GM11168 (cell line): Measurements from ENCODE around the gene TEX9.

Experiments used
- in situ Hi-C: fragments of 300-500 bp; cut with MboI; formaldehyde crosslinking; loops from one replicate; pipeline ENCODE4 v1.12.0; 2022; ENCODE audit warnings: low sequenced_read_pairs; ENCODE audit not compliant: unreplicated experiment

Gene TEX9

DNA sequence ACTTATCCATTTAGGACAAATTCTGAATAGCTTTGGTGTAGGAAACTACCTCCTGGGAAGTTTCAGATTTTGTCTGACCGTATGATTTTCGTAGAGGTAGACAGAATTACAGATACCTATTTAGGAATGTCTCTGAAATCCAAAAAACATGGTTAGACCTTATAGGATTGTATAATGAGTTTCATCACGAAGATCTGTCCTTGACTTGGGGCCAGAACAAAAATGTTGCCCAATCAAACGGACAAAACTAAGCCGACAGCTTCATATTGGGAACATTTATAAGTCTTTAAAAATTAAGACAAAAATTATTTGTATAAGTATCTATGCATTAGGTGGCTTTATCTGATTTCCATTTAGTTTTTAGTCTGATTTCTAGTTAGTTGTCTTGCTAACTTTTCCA, 67.1 kb downstream of the TEX9 start:
- in situ Hi-C loops, result no loop called here

DNA sequence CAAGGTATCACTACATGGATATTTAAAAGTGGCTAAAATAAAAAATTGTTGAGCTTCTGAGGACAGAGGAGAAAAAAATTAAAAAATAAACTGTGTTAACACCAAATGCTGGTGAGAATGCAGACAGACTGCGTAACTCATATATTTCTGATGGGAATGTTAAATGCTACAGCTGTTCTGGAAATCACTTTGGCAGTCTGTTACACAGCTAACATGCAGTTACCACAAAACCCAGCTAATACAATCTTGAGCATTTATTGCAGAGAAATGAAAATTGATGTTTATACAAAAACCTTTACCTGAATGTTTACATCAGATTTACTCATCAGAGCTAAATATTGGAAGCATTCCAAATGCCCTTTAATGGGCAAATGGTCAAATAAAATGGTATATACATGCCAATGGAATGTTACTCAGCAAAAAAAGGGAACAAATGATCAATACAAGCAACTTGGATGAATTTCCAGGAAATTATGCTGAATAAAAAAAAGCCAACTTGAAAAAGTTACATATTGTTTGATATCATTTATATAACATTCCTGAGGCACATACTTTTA, 75.1 kb downstream of the TEX9 start:
- in situ Hi-C loops, result no loop called here

DNA sequence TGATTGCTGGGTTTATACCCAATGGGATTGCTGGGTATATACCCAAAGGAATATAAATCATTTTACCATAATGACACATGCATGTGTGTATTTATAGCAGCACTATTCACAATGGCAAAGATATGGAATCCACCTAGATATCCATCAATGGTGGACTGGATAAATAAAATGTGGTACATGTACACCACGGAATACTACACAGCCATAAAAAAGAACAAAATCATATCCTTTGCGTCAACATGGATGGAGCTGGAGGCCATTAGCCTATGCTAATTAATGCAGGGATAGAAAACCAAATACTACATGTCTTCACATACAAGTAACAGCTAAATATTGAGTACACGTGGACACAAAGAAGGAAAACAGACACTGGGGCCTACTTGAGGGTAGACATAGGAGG, 77.1 kb downstream of the TEX9 start:
- in situ Hi-C loops, result no loop called here

DNA sequence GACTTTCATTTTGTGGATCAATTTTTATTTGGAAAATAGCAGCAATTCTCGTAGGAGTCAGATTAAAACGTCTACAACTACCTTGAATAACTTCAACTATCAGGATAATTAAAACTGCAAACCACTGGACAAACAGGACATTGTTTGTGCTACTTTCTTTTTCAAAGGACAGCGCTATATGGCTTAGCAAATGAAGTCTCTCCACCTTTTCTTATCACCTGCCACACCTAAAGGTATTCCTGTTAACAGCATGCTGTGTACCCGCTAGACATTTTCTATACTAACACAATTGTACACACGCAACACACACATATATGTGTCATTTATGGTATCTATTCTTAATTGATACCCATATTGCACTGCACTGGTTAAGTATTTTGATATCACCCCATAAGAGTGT, 80.5 kb downstream of the TEX9 start:
- in situ Hi-C loops, result no loop called here

DNA sequence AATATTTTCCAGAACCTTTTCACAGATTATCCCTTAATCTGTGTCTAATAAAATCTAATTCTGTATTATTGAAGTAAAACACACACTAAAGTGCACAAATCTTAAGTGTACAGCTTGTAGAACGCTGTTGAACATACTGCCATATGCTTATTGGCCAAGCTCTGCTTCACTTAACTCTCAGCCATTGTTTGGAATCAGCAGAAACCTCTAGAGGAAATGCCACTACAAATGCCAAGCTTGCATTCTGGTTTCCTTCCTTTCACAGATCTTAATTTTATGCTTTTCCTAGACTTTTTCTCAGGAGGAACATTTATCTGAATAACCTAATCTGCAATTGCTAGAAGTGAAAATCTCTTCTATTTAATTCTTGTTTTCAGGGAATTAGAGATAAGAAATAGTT, 89.6 kb downstream of the TEX9 start:
- in situ Hi-C loops, result no loop called here

DNA sequence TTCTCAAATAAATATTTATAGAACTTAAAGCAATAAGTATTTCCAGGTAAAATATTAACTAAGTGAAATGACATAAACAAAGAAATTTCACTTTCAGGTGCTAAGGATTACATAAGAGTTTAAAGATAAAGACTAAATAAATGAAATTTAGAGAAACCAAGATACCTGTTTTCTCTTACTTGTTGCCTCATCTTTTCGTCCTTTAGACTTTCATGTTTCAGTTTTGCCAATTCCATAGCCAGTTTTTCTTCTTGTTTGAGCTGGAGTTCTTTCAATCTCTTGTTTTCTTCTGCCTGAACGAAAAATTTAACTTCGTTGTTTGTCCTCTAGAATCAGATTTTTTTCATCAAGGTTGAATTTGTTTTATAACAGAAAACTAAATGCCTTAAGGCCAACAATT, 91.0 kb downstream of the TEX9 start:
- in situ Hi-C loops, result no loop called here

DNA sequence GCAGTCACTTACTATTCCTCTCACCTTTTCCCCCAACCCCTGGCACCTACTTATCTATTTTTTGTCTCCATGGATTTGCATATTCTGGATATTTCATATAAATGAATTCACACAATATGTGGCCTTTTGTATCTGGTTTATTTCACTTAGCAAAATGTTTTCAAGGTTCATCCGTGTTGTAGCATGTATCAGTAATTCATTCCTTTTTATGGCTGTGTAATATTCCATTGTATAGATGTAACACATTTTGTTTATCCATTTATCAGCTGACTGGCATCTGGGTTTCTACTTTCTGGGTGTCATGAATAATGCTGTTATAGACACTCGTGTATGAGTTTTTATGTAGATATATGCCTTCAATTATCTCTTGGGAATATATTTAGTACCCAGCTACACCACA, 93.9 kb downstream of the TEX9 start:
- in situ Hi-C loops, result no loop called here

DNA sequence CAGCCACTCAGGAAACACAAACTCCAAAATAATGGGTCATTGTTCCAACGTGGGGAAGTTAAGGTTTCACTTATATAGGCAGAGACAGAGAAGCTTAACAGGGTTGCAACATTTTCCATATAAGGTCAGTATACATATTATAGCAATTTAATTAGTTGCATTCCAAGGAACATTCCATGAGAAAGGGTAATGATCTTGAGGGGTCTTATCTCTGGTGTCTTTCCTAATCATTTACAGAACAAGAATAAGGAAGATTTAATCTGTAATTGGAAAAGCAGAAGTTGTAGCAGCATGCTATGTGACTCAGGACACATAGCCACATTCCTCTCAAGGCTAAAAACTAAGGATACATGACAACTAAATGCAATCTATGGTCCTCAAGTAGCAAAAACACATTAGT, 94.8 kb downstream of the TEX9 start:
- in situ Hi-C loops, result no loop called here

DNA sequence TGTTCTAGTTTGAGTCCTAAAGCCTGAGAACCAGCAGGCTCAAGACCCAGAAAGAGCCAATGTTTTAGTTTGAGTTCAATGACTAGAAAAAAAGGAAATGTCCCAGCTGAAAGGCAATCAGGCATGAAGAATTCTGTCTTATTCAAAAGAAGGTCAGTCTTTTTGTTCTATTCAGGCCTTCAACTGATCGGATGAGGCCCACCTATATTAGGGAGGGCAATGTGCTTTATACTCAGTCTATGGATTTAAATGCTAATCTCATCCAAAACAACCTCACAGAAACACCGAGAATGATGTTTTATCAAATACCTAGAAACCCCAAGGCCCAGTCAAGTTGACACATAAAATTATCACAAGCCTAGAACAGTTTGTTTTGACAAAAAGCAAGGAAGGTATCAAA, 95.7 kb downstream of the TEX9 start:
- in situ Hi-C loops, result no loop called here

DNA sequence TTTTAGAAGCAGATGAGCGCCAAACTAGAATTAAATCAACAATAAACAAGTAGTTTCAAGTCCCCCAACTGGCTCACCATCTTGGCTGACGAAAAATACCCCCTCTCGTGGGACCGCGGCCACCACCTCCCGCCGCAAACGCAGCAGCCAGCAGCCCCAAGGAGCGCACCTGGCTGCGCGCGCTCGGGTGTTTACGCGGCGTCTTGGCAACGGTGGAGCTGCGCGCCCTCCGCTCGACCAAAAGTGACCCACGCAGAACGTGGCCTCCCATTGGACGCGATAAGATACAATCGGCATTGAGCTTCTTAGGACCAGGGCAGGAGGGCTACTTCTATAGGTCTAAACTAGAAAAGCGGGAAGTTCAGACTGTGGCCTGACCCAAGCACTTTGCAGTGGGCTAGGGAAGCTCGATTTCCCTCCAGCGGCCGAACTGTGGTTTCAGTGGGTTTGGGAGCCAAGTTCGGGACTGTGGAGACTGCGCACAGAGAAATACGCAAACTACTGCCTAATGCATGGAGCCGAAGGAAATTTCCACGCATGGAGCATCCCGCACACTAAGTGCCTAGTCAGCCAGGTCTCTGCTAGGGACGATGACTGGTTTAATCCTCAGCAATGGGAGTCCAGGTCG, 99.8 kb downstream of the TEX9 start, which contains the start of gene MNS1:
MNS1 (minus strand) TSS at position 245 of the 628 bp plus-strand sequence; CDS start at position 80, 165 bp downstream.
- in situ Hi-C loops, result no loop called here

DNA sequence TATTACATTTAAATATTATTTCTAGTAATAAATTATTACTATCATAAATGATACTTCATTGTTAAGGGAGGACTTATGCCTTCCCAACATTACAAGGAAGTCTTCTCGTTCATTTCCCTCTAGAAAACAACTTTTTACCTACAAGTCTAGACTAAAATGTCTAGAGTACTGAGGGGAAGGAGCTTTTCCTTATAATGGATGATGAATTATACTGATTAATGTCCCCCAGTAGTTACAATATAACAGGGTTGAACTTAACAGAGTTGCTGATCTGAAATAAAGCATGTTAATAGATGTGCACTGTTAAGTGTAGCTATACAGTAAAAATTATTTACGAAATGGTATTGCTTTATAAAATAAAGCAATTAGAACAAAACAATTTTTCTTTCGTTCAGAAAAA, 102.4 kb downstream of the TEX9 start:
- in situ Hi-C loops, result no loop called here

DNA sequence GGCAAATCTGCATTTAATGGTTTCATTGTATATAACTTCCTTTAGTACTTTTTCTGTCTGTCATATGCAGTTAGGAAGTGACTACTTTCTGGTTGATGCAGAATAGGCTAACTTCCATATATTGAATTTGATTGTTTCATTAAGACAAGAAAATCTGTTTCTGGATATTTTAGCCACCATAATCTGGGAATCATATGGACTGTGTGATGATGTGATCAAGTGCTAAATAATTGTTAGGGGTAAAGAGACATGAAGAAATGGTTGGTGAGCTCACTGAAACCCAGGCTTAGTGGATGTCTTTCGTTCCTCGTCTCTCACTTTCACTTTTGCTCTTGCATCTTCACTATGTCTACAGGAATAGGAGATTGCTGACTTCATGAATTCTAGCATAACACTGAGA, 103.2 kb downstream of the TEX9 start:
- in situ Hi-C loops, result no loop called here

DNA sequence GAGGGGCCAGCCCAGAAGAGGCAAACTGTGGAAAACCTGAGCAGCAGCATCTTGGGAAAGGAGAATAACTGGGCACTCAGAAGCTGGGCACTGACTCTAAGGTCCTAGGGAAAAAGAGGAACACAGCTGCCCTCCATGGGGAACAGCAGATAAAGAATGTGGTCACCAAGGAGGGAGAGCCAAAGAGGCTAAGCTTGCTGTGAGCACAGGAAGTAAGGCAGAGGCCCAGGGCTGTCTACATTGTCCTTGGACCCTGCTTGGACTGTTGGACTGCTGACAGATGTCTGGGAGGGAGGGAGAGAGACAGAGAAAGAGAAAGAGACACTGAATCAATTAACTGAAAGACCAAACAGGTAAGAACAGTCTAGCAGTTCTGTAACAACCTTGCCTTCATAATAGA, 104.3 kb downstream of the TEX9 start:
- in situ Hi-C loops, result no loop called here

DNA sequence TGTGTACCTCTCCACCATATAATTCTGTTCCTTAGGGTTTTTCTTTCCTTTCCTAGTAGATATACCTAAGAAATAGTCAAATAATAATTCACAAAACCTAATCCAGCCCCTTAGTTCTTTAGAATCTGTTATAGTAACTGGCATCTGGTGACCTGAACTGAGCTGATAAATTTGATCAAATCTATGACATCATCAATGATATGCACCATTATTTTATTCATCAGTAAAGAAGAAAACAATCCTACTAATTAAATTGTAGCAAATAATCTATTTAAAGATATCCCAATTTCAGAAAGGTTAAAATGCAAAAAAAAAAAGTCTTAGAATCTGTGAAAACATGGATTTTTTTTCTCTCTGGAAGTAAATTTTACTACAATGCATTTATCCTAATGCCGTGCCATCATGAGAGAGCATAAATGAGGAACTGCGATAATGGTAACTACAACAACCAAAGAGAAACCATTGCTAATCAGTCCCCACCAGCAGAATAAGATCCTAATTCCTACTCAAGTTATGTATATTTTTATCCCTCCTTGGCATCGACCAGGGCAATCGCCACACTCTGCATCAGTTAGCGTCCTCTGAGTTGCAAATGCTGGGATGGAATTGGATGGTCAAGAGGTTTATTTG, 106.3 kb downstream of the TEX9 start:
- in situ Hi-C loops, result no loop called here

DNA sequence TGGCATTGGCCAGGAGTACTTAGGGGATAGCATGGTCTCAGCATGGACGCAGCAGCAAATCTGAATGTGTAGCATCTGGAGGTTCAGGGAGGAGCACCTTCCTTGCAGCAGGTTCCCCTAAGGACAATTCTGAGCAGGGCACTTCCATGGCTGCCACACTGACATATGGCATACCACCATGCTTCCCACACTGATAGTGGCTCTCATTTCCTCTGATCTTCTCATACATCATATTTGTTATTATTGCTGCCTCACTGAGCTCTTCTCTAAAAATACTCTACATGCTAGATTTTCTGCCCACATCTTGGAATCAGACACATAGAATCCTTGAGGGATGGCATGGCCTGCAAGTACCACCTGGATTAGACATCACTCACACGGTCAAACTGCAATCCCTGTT, 107.1 kb downstream of the TEX9 start:
- in situ Hi-C loops, result no loop called here

DNA sequence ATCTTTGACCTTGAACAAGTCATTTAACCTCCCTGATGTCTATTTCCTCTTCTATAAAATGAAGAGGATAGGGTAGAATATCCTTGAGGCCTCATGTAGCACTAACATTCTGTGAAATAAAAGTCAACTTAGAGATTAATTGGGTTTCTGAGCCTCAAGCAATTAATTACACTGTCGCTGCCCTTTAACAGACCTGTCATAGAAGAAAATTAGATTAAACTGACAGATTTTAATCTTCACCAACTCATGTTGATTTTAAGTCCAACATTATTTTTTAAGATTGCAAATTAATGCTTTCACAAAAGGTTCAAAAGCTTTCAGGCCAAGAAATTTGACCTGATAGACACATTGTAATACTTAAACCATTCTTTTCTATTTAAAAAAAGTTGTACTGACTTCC, 107.8 kb downstream of the TEX9 start:
- in situ Hi-C loops, result no loop called here

DNA sequence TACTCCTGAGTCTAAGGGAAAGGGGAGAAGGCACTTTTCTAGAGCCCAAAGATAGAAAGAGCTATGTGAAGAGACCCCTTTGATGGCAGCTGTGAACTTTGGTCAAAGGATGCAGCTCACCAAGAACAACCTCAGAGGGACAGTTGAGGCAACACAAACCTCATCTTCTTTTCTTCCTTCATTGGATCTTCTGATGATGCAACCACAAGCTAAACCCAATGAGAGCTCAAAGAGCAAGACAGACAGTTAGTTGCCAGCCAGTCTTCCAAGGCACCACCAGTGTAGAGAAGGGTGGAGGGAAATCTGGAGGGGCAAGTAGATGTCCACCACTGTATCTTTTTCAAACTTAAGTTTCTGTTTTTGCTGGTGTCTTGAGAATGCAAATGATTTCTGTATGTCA, 110.1 kb downstream of the TEX9 start:
- in situ Hi-C loops, result loop anchor here (25.0 kb wide), 2 partner anchors 662 to 837 kb away; no protein-coding TSS in a partner anchor
